ENCODE results near the gene ANAPC16. TPM values are rescaled to one million over a fixed set of nuclear protein-coding genes. Genes with fewer than 3 reads are reported as not detected.

Gene ANAPC16
- total and polyA plus RNA-seq, 2 experiments from 2014 or later = 77.5 to 126 TPM

- no peak for TF ChIP-seq CREB1 (CRISPR knock-in tag; IDR thresholded peaks at IDR 0.05; ENCODE audit: low read depth)
- no peak for TF ChIP-seq JUNB (IDR thresholded peaks at IDR 0.05; ENCODE audit: unreplicated experiment)
- no peak for TF ChIP-seq STAT1 (IDR thresholded peaks at IDR 0.05; ENCODE audit: unreplicated experiment)
- TF ChIP-seq, protein P1, sequence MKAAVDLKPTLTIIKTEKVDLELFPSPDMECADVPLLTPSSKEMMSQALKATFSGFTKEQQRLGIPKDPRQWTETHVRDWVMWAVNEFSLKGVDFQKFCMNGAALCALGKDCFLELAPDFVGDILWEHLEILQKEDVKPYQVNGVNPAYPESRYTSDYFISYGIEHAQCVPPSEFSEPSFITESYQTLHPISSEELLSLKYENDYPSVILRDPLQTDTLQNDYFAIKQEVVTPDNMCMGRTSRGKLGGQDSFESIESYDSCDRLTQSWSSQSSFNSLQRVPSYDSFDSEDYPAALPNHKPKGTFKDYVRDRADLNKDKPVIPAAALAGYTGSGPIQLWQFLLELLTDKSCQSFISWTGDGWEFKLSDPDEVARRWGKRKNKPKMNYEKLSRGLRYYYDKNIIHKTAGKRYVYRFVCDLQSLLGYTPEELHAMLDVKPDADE (IDR thresholded peaks at IDR 0.05) = no peak
- TF ChIP-seq POLR2AphosphoS5 (IDR thresholded peaks at IDR 0.05; ENCODE audit: low read depth) = no peak
- TF ChIP-seq, protein P2, sequence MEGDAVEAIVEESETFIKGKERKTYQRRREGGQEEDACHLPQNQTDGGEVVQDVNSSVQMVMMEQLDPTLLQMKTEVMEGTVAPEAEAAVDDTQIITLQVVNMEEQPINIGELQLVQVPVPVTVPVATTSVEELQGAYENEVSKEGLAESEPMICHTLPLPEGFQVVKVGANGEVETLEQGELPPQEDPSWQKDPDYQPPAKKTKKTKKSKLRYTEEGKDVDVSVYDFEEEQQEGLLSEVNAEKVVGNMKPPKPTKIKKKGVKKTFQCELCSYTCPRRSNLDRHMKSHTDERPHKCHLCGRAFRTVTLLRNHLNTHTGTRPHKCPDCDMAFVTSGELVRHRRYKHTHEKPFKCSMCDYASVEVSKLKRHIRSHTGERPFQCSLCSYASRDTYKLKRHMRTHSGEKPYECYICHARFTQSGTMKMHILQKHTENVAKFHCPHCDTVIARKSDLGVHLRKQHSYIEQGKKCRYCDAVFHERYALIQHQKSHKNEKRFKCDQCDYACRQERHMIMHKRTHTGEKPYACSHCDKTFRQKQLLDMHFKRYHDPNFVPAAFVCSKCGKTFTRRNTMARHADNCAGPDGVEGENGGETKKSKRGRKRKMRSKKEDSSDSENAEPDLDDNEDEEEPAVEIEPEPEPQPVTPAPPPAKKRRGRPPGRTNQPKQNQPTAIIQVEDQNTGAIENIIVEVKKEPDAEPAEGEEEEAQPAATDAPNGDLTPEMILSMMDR (conservative IDR thresholded peaks at IDR 0.05; ENCODE audit: low read depth in 2 of 2) = no peak
- no peak for TF ChIP-seq NANOG (IDR thresholded peaks at IDR 0.05; ENCODE audit: borderline replicate concordance)
- no peak for TF ChIP-seq EZH2 (IDR thresholded peaks at IDR 0.05; ENCODE audit: low read depth, unreplicated experiment)
- no peak for TF ChIP-seq ZNF114 (CRISPR knock-in tag; IDR thresholded peaks at IDR 0.05)
- TF ChIP-seq EZH2phosphoT487 (IDR thresholded peaks at IDR 0.05; ENCODE audit: unreplicated experiment) = no peak
- TF ChIP-seq, protein P3, sequence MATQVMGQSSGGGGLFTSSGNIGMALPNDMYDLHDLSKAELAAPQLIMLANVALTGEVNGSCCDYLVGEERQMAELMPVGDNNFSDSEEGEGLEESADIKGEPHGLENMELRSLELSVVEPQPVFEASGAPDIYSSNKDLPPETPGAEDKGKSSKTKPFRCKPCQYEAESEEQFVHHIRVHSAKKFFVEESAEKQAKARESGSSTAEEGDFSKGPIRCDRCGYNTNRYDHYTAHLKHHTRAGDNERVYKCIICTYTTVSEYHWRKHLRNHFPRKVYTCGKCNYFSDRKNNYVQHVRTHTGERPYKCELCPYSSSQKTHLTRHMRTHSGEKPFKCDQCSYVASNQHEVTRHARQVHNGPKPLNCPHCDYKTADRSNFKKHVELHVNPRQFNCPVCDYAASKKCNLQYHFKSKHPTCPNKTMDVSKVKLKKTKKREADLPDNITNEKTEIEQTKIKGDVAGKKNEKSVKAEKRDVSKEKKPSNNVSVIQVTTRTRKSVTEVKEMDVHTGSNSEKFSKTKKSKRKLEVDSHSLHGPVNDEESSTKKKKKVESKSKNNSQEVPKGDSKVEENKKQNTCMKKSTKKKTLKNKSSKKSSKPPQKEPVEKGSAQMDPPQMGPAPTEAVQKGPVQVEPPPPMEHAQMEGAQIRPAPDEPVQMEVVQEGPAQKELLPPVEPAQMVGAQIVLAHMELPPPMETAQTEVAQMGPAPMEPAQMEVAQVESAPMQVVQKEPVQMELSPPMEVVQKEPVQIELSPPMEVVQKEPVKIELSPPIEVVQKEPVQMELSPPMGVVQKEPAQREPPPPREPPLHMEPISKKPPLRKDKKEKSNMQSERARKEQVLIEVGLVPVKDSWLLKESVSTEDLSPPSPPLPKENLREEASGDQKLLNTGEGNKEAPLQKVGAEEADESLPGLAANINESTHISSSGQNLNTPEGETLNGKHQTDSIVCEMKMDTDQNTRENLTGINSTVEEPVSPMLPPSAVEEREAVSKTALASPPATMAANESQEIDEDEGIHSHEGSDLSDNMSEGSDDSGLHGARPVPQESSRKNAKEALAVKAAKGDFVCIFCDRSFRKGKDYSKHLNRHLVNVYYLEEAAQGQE (IDR thresholded peaks at IDR 0.05; ENCODE audit: unreplicated experiment) = no peak
- no peak for TF ChIP-seq ZNF462 (CRISPR knock-in tag; IDR thresholded peaks at IDR 0.05)
- TF ChIP-seq ZNF331 (CRISPR knock-in tag; IDR thresholded peaks at IDR 0.05; ENCODE audit: low read depth) = no peak
- H3K4me1 Mint-ChIP-seq = peaks cover 18% of the 10 kb centered on the region; the same call in 2 of the 3 replicates
- no peaks in the 10 kb centered on the region for H3K27me3 Mint-ChIP-seq (ENCODE audit: insufficient read depth, low read depth, poor library complexity)
- 0 out of 2 replicates have a peak, but pooled peaks cover 4% of the 10 kb centered on the region for H3F3A ChIP-seq (replicated peaks; ENCODE audit: low read depth)
- peaks cover 68% of the 10 kb centered on the region for H3K79me2 ChIP-seq (replicated peaks; ENCODE audit: insufficient read depth)
- no peak overlapping the region for H3K4me3 ChIP-seq
- no peaks in the 10 kb centered on the region for H3K9me2 ChIP-seq (ENCODE audit: insufficient read depth)
- H3K4me1 ChIP-seq (ENCODE audit: insufficient read depth) = no peaks in the 10 kb centered on the region
- ATAC-seq (no peak), DNase-seq (ENCODE audit: low spot score) (no peak)
- H3K27ac Mint-ChIP-seq = no peak overlapping the region
- H3K27ac ChIP-seq (ENCODE audit: low read depth) = peak overlapping the region; percentile 14; the same call in 1 of the 2 replicates
- H3K9me3 Mint-ChIP-seq = no peaks in the 10 kb centered on the region
- H3K27me3 ChIP-seq (ENCODE audit: insufficient read depth) = no peaks in the 10 kb centered on the region
- peaks cover 21% of the 10 kb centered on the region for H3K36me3 Mint-ChIP-seq (ENCODE audit: low read depth)
- no peak overlapping the region for H3K4me3 Mint-ChIP-seq
- peaks cover 3% of the 10 kb centered on the region; the same call in 1 of the 2 replicates for H3K36me3 ChIP-seq (ENCODE audit: insufficient read depth)
- H4K20me1 ChIP-seq (replicated peaks; ENCODE audit: insufficient read depth) = 0 out of 2 replicates have a peak, but pooled peaks cover 3% of the 10 kb centered on the region
- no peak overlapping the region for H3K4me2 ChIP-seq
- no peak overlapping the region for H2AFZ ChIP-seq
Measured at GRCh38 chr10:72227826-72228225, 12.0 kb downstream of the ANAPC16 start.

Measured in GM23338 (cell line).